GM15510 (cell line): ENCODE measurements around the gene CDYL.

Experiments used
- POLR2A ChIP-seq: IDR thresholded peaks from 3 replicates; pipeline ENCODE4 v1.6.1; 2011; ENCODE audit warnings: borderline replicate concordance; ENCODE audit not compliant: insufficient read length; ENCODE audit errors: extremely low read depth

CDYL gene

GRCh38 chr6:4910037-4910760, 134.0 kb downstream of the CDYL start:
- no peak for TF ChIP-seq POLR2A

DNA sequence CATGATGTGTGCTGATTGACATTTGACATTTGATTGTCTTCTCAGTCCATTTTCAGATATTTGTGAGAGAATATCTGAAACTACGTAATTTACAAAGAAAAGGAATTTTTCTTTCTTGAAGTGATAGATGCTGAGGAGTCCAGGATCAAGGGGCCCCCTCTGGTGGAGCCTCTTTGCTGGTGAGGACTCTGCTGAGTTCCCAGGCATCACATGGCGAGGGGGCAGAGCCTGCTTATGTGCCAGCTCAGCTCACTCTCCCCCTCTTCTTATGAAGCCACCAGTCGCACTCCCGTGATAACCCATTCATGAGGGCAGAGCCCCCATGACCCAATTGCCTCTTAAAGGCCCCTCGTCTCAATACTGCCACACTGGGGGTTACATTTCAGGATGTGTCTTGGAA, 136.4 kb downstream of the CDYL start:
- no peak for TF ChIP-seq POLR2A

GRCh38 chr6:4913705-4914419, 137.7 kb downstream of the CDYL start:
- no peak for TF ChIP-seq POLR2A

DNA sequence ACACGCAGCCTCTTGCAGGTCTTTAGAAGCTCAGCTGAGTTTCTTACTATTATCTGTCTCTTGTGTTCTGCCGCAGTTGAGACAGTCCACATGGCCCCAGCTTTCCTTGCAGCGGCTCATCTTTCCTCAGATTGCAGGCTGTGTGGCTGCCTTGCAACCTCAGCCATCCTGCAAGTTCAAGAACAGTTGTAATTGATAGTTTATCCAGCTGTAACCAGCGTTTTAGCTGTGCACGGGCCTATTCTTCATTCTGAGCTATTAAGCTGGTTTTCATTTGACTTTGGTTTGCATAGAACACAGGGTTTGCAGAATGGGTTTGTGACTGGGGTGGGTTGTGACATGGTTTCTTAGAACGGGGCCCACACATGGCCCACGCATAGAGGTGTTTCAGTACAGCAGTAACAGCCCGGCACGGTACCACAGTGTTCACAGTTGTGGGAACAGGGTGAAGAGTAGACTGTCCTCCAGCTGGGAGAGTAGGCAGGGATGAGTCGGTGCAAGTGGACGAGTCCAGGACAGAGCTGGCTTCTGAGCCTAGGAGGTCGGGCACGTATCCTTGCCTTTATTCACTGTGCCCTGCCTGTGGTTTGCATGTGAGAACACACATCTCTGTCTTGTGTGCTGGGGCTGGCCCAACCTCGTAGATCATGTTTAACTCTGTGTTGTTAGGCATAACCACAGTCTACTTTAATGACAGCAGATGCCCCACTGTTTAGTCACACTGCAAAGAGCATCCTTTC, 138.4 kb downstream of the CDYL start:
- TF ChIP-seq POLR2A: no peak

DNA sequence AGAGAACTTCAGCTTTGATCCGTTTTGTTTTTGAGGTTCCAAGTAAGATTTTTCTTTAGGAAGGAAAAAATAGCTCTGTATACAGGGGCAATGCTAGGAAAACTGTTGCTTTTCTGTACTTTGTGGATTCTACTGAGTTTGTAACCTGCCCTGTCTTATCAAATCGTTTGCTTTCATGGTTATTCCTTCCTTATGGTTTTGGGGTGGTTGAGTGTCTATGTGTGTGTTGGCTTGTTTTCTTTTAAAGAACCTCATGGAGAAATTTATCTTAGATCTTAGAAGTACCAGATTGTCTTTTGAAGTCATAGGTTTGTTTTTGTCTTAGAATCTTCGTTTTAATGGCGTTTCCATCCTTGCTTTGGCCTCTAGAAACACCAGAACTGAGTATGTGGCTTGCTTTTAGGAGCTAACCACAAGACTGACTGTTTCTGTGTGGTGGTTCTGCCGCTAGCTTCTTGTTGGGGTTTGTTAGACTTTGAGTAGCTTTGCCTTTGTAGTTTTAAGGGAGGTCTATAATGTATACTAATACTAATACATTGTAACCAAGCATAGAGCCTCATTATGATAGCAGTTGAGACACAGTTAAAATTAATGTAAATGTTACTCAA, 140.9 kb downstream of the CDYL start:
- TF ChIP-seq POLR2A: no peak

DNA sequence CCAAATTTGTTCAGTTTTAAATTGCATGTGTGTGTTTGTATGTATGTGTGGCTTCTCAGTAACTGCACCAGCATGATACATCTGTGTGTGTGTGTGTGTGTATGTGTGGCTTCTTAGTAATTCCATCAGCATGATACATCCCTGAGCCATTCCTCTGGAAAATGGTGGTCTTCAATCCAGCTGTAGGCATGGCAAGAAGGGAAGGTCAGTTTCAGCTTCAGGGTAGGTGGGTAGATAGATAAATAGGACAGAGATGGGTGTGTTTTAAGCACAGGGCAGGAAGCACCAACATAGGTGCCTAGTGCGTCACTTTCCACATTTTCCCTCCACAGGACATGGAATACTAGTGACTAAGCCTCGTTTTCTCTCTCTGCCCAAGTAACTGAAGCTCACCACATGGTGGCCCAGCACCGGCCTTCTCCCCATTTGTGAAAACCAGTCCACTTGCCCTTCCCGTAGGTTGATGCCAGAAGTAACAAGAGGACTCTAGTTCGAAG, 144.8 kb downstream of the CDYL start:
- TF ChIP-seq POLR2A: no peak

DNA sequence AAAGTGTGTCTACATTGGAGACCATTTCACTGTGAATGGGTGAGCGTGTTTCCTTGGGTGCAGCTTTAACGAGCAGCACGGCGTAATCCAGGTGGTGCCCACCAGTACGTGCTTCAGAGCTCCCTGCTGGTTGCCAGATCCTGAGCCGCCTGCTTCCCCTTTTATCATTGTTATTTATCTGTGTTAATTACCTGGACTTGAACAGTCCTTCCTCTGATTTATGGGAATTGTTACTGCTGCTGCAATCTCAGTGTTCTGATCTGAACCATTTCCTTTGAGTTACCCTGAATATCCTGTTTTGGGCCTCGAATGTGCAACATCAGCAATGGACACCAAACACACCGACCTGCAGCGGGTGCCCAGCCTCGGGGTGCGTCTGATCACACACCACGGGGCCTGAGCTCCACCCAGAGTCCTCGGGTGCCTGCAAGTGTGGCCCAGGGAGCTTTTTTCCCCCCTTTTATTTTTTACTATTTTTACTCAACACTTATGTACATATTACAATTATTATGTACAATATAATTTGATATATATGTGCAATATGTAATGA, 146.4 kb downstream of the CDYL start:
- TF ChIP-seq POLR2A: no peak

DNA sequence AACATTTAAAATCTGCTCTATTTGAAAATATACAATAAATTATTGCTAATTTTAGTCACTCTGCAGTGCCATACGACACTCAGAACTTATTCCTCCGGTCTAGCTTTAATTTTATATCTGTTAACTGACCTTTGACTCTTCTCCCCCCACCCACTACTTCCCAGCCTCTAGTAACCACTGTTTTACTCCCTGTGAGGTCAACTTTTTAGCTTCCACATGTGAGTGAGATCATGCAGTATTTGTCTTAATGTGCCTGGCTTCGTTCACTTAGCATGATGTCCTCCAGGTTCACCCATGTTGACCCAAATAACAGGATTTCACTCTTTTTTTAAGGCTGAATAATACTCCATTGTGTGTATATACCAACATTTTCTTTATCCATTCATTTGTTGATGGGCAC, 146.9 kb downstream of the CDYL start:
- TF ChIP-seq POLR2A: no peak

- no peak for TF ChIP-seq POLR2A
These were observed 148.6 kb downstream of the CDYL start for GRCh38 chr6:4924661-4925271.

- no peak for TF ChIP-seq POLR2A
These were observed 149.4 kb downstream of the CDYL start for GRCh38 chr6:4925580-4925979.

DNA sequence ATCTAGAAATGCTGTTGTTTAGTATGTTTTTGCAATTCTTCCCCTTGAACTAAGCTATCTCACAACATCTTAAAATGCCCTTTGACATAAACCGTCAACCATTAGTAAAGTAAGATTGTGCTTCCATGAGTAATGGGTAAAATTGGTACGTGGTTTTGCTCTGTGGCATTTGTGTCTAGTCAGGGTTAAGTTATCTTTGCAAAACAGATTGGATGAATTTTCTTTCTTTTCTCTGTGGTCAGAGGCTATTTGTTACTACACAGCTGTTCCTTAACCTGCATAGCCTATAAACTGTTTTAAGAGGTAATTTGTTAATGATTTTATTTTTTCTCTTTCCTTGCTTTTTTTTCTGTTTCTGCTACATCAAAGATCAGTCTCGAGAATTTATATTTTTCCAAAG, 152.2 kb downstream of the CDYL start:
- no peak for TF ChIP-seq POLR2A

GRCh38 chr6:4929097-4929718, 153.0 kb downstream of the CDYL start:
- TF ChIP-seq POLR2A: no peak

DNA sequence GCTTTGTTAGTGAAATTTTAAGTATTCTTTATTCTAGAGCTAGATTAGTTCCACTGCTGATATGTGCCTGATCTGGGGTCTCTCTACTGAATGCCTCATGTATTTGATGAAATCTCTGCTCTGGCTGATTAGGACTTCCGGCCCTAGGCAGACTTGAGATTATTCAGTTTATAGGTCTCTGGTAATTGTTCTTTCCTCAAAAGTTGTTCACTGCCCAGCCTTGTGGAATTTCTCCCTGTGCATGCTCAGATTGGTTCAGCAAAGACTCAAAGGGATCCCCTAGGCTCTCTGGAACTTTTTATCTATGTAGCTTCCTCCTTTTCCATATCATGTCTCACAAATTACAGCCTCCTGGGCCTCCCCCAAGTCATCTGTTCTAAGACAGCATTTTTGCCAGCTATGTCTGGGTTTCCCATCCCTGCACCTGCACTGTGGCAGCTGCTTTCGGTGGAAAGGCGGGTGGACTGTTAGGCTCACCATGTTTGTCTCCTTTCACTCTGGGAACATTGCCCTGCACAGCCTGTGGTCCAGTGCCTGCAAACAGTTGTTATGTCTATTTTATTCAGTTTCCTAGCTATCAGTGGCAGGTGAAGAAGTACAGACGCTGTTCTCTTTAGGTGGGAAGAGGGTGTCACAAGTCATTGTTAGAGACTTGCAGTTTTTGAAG, 154.0 kb downstream of the CDYL start:
- TF ChIP-seq POLR2A: no peak
